Activated CD8-positive, alpha-beta T cell treated with anti-CD3 and anti-CD28 coated beads for 36 hours (primary cell): ENCODE data around the gene ZBTB32. TPM values are rescaled to one million over a fixed set of nuclear protein-coding genes. Genes with fewer than 3 reads are reported as not detected.

Experiments
- ATAC-seq: fragments of 200-7000 bp; cut with Tn5 transposase; one replicate; pipeline ENCODE4 v1.10.0; 2021; ENCODE audit warnings: mild to moderate bottlenecking, moderate library complexity
- CTCF ChIA-PET: fragments of 350-600 bp; sonication (Branson Sonifier 250); formaldehyde crosslinking; loops from one replicate; lab custom pipeline; 2021; ENCODE audit warnings: antibody characterized with exemption; lab: Charles Lee
- POLR2A ChIA-PET: fragments of 350-600 bp; sonication (Branson Sonifier 250); formaldehyde crosslinking; loops from one replicate; lab custom pipeline; 2021; ENCODE audit warnings: antibody characterized with exemption; lab: Charles Lee
- DNase-seq: peaks from one replicate; pipeline ENCODE4 v3.0.0-alpha.2; 2020
- H3K27ac Mint-ChIP-seq: one replicate; pipeline ENCODE4 v1.8.0; 2021; ENCODE audit warnings: mild to moderate bottlenecking, mixed read lengths
- H3K27me3 Mint-ChIP-seq: one replicate; pipeline ENCODE4 v1.8.0; 2021; ENCODE audit warnings: mixed read lengths
- H3K36me3 Mint-ChIP-seq: one replicate; pipeline ENCODE4 v1.8.0; 2021; ENCODE audit warnings: low read depth, mixed read lengths
- H3K4me1 Mint-ChIP-seq: one replicate; pipeline ENCODE4 v1.8.0; 2021; ENCODE audit warnings: low read depth, mixed read lengths
- H3K4me3 Mint-ChIP-seq: one replicate; pipeline ENCODE4 v1.8.0; 2021; ENCODE audit warnings: mild to moderate bottlenecking, moderate library complexity, mixed read lengths
- H3K9me3 Mint-ChIP-seq: one replicate; pipeline ENCODE4 v1.8.0; 2021; ENCODE audit warnings: mixed read lengths
- intact Hi-C: fragments of 100-400 bp; cut with micrococcal nuclease; formaldehyde crosslinking; loops from one replicate; pipeline ENCODE4 v1.10.0; 2022
- total RNA-seq, 2 experiments: library from RNA; stranded (reverse); gene quantifications; one replicate each; pipeline ENCODE4 v1.2.3, GENCODE V29; 2021
- TF ChIP-seq, protein P1 (sequence below): fragments of 200-600 bp; IDR thresholded peaks from one replicate; pipeline ENCODE4 v1.8.0; 2022; ENCODE audit warnings: antibody characterized with exemption, mild to moderate bottlenecking

The ZBTB32 gene
- total RNA-seq, 2 experiments from 2014 or later, result 410 to 420 TPM

DNA sequence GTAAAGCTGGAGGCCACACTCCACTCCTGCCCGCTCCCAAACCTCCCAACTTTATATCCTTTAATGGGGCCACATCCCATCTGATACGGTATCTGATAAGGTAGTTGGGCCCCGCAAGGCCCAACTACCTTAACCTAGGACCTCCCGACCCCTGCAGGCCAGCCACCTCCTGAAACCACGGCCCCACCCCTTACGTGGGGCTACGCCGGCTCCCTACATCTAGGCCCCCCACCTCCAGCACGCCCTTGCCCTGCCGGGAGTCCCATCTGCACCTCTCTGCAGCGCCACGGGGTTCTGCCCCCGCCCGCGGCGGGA is 35.7 kb downstream of the ZBTB32 start:
- DNase-seq (no peak), ATAC-seq (peak; percentile 4)
- no peaks in the 10 kb centered on the region for H3K9me3 Mint-ChIP-seq
- ChIA-PET CTCF (interaction anchor here (0.8 to 3.1 kb wide), 11 partner anchors 9 to 80 kb away, joined by 3 to 18 read pairs (median 3); no protein-coding TSS in a partner anchor), POLR2A (interaction anchor here (0.8 to 5.2 kb wide), 15 partner anchors 8 to 89 kb away, joined by 3 to 64 read pairs (median 6); partner anchors contain the start of genes KMT2B and LIN37)
- no peak overlapping the region for H3K27ac Mint-ChIP-seq
- TF ChIP-seq, protein P1, sequence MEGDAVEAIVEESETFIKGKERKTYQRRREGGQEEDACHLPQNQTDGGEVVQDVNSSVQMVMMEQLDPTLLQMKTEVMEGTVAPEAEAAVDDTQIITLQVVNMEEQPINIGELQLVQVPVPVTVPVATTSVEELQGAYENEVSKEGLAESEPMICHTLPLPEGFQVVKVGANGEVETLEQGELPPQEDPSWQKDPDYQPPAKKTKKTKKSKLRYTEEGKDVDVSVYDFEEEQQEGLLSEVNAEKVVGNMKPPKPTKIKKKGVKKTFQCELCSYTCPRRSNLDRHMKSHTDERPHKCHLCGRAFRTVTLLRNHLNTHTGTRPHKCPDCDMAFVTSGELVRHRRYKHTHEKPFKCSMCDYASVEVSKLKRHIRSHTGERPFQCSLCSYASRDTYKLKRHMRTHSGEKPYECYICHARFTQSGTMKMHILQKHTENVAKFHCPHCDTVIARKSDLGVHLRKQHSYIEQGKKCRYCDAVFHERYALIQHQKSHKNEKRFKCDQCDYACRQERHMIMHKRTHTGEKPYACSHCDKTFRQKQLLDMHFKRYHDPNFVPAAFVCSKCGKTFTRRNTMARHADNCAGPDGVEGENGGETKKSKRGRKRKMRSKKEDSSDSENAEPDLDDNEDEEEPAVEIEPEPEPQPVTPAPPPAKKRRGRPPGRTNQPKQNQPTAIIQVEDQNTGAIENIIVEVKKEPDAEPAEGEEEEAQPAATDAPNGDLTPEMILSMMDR, result no peak
- intact Hi-C loops, result no loop called here
- H3K27me3 Mint-ChIP-seq, result no peaks in the 10 kb centered on the region
- peaks cover 54% of the 10 kb centered on the region for H3K36me3 Mint-ChIP-seq
- peaks cover 22% of the 10 kb centered on the region for H3K4me1 Mint-ChIP-seq
- H3K4me3 Mint-ChIP-seq, result peak overlapping the region; percentile 87

DNA sequence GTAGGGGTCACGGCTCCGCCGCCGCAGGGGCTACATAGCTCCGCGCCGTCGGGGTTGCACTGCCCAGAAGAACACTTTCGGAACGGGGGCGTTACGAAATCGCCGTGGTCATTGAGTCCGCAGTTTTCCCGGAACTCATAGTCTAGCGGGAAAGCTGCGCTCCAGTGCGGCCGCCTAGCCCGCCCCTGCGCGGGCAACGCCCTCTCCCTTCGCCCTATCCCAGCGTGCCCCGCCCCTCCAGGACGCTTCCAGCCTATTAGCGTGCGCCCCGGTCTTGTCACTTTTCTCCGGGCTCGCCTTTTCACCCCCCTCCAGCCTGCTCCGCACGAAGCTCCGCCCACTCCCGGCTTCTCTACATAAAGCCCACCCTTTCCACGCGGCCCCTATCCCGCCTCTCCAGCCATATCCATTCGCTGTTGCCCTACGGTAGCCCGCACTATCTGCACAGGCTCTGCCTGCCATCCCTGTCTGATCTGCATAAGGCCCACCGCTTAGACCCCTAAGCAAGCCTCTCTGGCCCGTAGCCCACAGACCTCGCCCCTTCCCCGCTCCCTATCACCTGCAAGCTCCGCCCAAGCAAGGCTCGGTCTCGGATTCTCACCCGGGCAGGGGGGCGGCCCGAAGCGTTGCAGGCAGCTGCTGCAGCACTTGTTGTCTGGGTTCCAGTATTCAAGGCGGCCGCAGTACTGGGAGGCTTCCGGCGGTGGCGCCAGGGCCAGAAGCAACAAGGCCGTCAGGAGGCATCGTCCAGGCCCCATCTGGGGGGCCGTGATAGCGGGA is 36.3 kb downstream of the ZBTB32 start:
- intact Hi-C loops, result no loop called here
- DNase-seq, result peak; percentile 99
- TF ChIP-seq, protein P1, result no peak
- POLR2A ChIA-PET, result interaction anchor here (0.8 to 5.2 kb wide), 17 partner anchors 8 to 128 kb away, joined by 3 to 64 read pairs (median 5); partner anchors contain the start of genes HAUS5, HSPB6, KMT2B and LIN37
- Mint-ChIP-seq H3K27me3 (no peaks in the 10 kb centered on the region), H3K9me3 (no peaks in the 10 kb centered on the region), H3K4me3 (peak overlapping the region; percentile 87), H3K27ac (peak overlapping the region; percentile 96), H3K4me1 (peaks cover 24% of the 10 kb centered on the region), H3K36me3 (peaks cover 54% of the 10 kb centered on the region)
- ATAC-seq, result peak; percentile 72
- CTCF ChIA-PET, result interaction anchor here (0.6 to 3.1 kb wide), 14 partner anchors 9 to 263 kb away, joined by 3 to 18 read pairs (median 3); no protein-coding TSS in a partner anchor

DNA sequence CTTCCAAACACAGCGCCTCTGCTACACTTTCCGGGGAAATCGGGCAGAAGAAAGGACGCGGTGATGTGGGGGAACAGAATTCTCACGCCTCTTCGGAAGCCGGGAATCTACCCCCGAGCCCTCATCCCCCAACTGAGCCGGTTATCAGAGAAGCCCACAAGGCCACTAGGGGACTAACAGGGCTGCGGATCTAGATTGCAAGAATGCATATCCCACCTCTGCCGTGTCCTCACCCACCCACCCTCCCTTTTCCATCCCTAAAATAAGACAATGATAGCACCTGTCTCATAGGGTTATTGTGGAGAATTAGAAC is 36.8 kb downstream of the ZBTB32 start:
- no peaks in the 10 kb centered on the region for H3K27me3 Mint-ChIP-seq
- no peak for DNase-seq
- peaks cover 29% of the 10 kb centered on the region for H3K4me1 Mint-ChIP-seq

DNA sequence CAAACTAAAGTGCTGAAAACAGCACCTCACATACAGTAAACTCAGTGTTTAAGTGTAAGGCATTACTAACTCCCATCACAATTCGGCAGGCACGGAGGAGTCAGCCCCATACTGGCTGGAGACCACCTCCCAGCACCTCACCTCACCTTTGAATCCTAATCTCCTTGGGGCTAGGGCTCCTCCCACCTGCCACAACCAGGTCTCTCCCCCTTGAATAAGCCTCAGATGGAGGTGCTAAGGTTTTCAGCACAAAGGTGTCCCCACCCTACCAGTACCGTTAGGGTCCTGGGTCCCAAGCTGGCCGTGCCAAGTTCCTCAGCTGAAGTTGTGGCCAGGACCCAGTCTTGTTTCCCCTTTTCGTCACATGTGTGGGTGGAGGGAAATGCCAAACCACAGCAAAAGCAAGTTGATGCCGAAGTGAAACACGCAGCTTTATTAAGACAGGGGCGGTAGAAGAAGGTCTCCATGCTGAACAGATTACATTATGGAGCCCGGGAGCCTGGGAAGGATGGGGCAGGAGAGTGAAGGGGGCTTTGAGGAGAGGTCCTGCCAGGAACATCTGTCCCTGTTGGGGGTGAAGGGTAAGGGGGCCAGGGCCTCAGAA is 37.9 kb downstream of the ZBTB32 start, which contains the start of gene IGFLR1:
TSS of gene IGFLR1 (minus strand) at position 332 of the 604 bp plus-strand sequence. CDS start 1,272 bp downstream, outside the sequence.
- H3K36me3 Mint-ChIP-seq, result peaks cover 48% of the 10 kb centered on the region
- CTCF ChIA-PET, result interaction anchor here (1.0 to 4.4 kb wide), 3 partner anchors 28 to 45 kb away, joined by 3 to 18 read pairs (median 9); no protein-coding TSS in a partner anchor
- peak; percentile 1 for ATAC-seq

More for the DNA sequence above, 36.8 kb downstream of the ZBTB32 start:
- intact Hi-C loops, result no loop called here
- H3K36me3 Mint-ChIP-seq, result peaks cover 54% of the 10 kb centered on the region
- no peak for ATAC-seq
- no peaks in the 10 kb centered on the region for H3K9me3 Mint-ChIP-seq
- ChIA-PET CTCF (interaction anchor here (0.6 to 3.1 kb wide), 9 partner anchors 27 to 262 kb away, joined by 3 to 18 read pairs (median 5); no protein-coding TSS in a partner anchor), POLR2A (interaction anchor here (0.9 to 5.2 kb wide), 12 partner anchors 9 to 128 kb away, joined by 3 to 64 read pairs (median 6); partner anchors contain the start of genes HAUS5, HSPB6 and KMT2B)
- peak overlapping the region; percentile 96 for H3K27ac Mint-ChIP-seq
- TF ChIP-seq, protein P1, result peak; percentile 47
- H3K4me3 Mint-ChIP-seq, result peak overlapping the region; percentile 87

More for the DNA sequence above, 37.9 kb downstream of the ZBTB32 start, which contains the start of gene IGFLR1:
- intact Hi-C loops, result no loop called here
- DNase-seq, result peak; percentile 94
- no peaks in the 10 kb centered on the region for H3K27me3 Mint-ChIP-seq
- TF ChIP-seq, protein P1, result no peak
- no peaks in the 10 kb centered on the region for H3K9me3 Mint-ChIP-seq
- H3K4me1 Mint-ChIP-seq, result peaks cover 34% of the 10 kb centered on the region
- H3K27ac Mint-ChIP-seq, result peak within 1 kb of the TSS; percentile 97
- peak within 1 kb of the TSS; percentile 87 for H3K4me3 Mint-ChIP-seq
- POLR2A ChIA-PET, result interaction anchor here (1.0 to 7.5 kb wide), 12 partner anchors 10 to 373 kb away, joined by 3 to 99 read pairs (median 4); partner anchors contain the start of genes HSPB6, KMT2B, TBCB and ZBTB32
